GM23338 (cell line): ENCODE data around the gene LHX5. TPM values are rescaled to one million over a fixed set of nuclear protein-coding genes. Genes with fewer than 3 reads are reported as not detected.
A peak's percentile ranks its signal among the peaks of the same experiment; 100 is the strongest.

Experiments used
- ATAC-seq: fragments of 200-7000 bp; cut with Tn5 transposase; 3 replicates; pipeline ENCODE4 v1.9.1; 2020
- DNase-seq: peaks from one replicate; pipeline ENCODE4 v3.0.0-alpha.2; 2015; ENCODE audit warnings: low spot score
- H2AFZ ChIP-seq: fragments of 200-600 bp; sonication (generic); 2 replicates; pipeline ENCODE4 v1.8.0; 2016; ENCODE audit warnings: antibody characterized with exemption, mild to moderate bottlenecking, moderate library complexity
- H3F3A ChIP-seq: fragments of 200-600 bp; sonication (generic); replicated peaks from 2 replicates; pipeline ENCODE4 v1.8.0; 2017; ENCODE audit warnings: antibody characterized with exemption, mixed run types, low read depth
- H3K27ac ChIP-seq: fragments of 200-600 bp; sonication (generic); 2 replicates; pipeline ENCODE4 v1.6.1; 2016; ENCODE audit warnings: low read depth
- H3K27me3 ChIP-seq: fragments of 200-600 bp; sonication (generic); 2 replicates; pipeline ENCODE4 v1.8.0; 2016; ENCODE audit warnings: mild to moderate bottlenecking, mixed run types, moderate library complexity; ENCODE audit not compliant: insufficient read depth
- H3K36me3 ChIP-seq: fragments of 200-600 bp; sonication (generic); 2 replicates; pipeline ENCODE4 v1.8.0; 2016; ENCODE audit warnings: mild to moderate bottlenecking; ENCODE audit not compliant: insufficient read depth
- H3K4me1 ChIP-seq: fragments of 200-600 bp; sonication (generic); 2 replicates; pipeline ENCODE4 v1.8.0; 2016; ENCODE audit warnings: mild to moderate bottlenecking, moderate library complexity; ENCODE audit not compliant: insufficient read depth
- H3K4me2 ChIP-seq: fragments of 200-600 bp; sonication (generic); 2 replicates; pipeline ENCODE4 v1.7.1; 2017; ENCODE audit warnings: mixed run types
- H3K4me3 ChIP-seq: fragments of 200-600 bp; sonication (generic); 2 replicates; pipeline ENCODE4 v1.6.1; 2016; ENCODE audit warnings: mixed run types
- H3K79me2 ChIP-seq: fragments of 200-600 bp; sonication (generic); replicated peaks from 2 replicates; pipeline ENCODE4 v1.8.0; 2017; ENCODE audit warnings: mild to moderate bottlenecking; ENCODE audit not compliant: insufficient read depth
- H3K9me2 ChIP-seq: fragments of 200-600 bp; sonication (generic); 2 replicates; pipeline ENCODE4 v1.8.0; 2017; ENCODE audit not compliant: insufficient read depth
- H4K20me1 ChIP-seq: fragments of 200-600 bp; sonication (generic); replicated peaks from 2 replicates; pipeline ENCODE4 v1.8.0; 2017; ENCODE audit warnings: mild to moderate bottlenecking; ENCODE audit not compliant: insufficient read depth
- H3K27ac Mint-ChIP-seq: 2 replicates; pipeline ENCODE4 v1.8.0; 2020; ENCODE audit warnings: inconsistent platforms, mild to moderate bottlenecking, moderate library complexity, mixed read lengths
- H3K27me3 Mint-ChIP-seq: 3 replicates; pipeline ENCODE4 v1.8.0; 2022; ENCODE audit warnings: low read depth, mild to moderate bottlenecking, moderate library complexity, mixed read lengths, inconsistent platforms; ENCODE audit not compliant: insufficient read depth, poor library complexity
- H3K36me3 Mint-ChIP-seq: 3 replicates; pipeline ENCODE4 v1.8.0; 2021; ENCODE audit warnings: low read depth, mild to moderate bottlenecking, inconsistent platforms, moderate library complexity, mixed read lengths
- H3K4me1 Mint-ChIP-seq: 3 replicates; pipeline ENCODE4 v1.8.0; 2020; ENCODE audit warnings: mild to moderate bottlenecking, inconsistent platforms, mixed read lengths
- H3K4me3 Mint-ChIP-seq: 3 replicates; pipeline ENCODE4 v1.8.0; 2021; ENCODE audit warnings: moderate library complexity, mild to moderate bottlenecking, inconsistent platforms, mixed read lengths
- H3K9me3 Mint-ChIP-seq: 3 replicates; pipeline ENCODE4 v1.8.0; 2020; ENCODE audit warnings: moderate library complexity, mild to moderate bottlenecking, inconsistent platforms, mixed read lengths
- EZH2 ChIP-seq: fragments of 200-600 bp; sonication (generic); IDR thresholded peaks from one replicate; pipeline ENCODE4 v1.8.0; 2017; ENCODE audit warnings: antibody characterized with exemption, mild to moderate bottlenecking, low read depth; ENCODE audit not compliant: unreplicated experiment
- EZH2phosphoT487 ChIP-seq: fragments of 200-600 bp; sonication (generic); IDR thresholded peaks from one replicate; pipeline ENCODE4 v1.8.1; 2018; ENCODE audit warnings: antibody characterized with exemption; ENCODE audit not compliant: unreplicated experiment
- JUNB ChIP-seq: IDR thresholded peaks from one replicate; pipeline ENCODE4 v1.6.1; 2016; ENCODE audit warnings: antibody characterized with exemption; ENCODE audit not compliant: unreplicated experiment
- STAT1 ChIP-seq: IDR thresholded peaks from one replicate; pipeline ENCODE4 v1.6.1; 2016; ENCODE audit warnings: antibody characterized with exemption; ENCODE audit not compliant: unreplicated experiment
- polyA plus RNA-seq: library from polyadenylated mRNA; unstranded; fragments of >200 nt; fragmentation: Nextera tagmentation; extraction: Ambion mirVana; gene quantifications from 2 replicates; pipeline ENCODE4 v1.2.1, GENCODE V29; 2016
- total RNA-seq: library from RNA; depleted of rRNA; stranded (reverse); fragments of >200 nt; shearing (Covaris generic); gene quantifications from 2 replicates; pipeline ENCODE4 v1.2.3, GENCODE V29; 2014
- TF ChIP-seq, protein P1 (sequence below): fragments of 250-450 bp; sonication (Bioruptor Pico); IDR thresholded peaks from 2 replicates; pipeline ENCODE4 v1.5.0; 2020; ENCODE audit warnings: mild to moderate bottlenecking, moderate library complexity

The LHX5 gene
- total and polyA plus RNA-seq, 2 experiments from 2014 or later = 0.18 TPM; not detected in 1

DNA sequence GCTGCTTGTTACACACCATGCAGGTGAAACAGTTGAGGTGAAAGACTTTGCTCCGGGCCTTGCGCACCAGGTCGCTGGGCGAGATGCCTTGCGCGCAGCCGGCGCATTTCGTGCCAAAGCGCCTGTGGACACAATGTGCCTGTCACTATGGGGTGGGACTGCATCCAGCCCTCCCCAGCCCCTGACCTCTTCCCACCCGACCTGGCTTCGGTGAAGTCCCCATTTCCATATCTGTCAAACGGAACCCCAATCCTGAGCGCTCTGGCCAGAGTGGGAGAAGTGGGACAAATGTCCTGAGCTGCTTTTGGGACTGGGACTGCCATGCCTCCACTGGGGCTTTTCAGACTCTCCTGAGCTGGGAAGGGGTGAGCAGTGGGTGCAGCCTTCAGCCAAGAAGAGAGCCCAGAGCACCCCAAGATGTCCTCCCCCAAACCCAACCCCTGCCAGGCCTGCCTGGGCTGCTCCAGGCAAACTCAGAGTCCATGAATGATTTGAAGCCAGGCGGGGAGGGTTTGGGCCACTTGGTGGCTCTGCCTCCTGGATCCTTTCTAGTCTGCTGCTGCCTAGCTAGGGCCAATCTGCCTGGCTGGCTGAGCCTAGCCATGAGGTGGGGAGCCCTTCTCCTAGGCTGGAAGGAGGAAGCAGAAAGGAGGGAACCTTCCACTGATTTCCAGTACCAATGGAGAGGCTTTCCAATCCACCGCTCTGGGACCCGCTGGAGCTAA, 2.3 kb downstream of the LHX5 start:
- Histone ChIP-seq H3K27me3 (peaks cover 100% of the 10 kb centered on the region), H3K4me3 (peak overlapping the region; percentile 58; the same call in 1 of the 2 replicates), H3F3A (peaks cover 39% of the 10 kb centered on the region), H3K4me1 (peaks cover 59% of the 10 kb centered on the region), H2AFZ (no peak overlapping the region), H4K20me1 (peaks cover 12% of the 10 kb centered on the region; the same call in 1 of the 2 replicates), H3K4me2 (peak overlapping the region; percentile 85; the same call in 1 of the 2 replicates), H3K27ac (no peak overlapping the region), H3K79me2 (no peaks in the 10 kb centered on the region), H3K9me2 (no peaks in the 10 kb centered on the region), H3K36me3 (no peaks in the 10 kb centered on the region; the same call in 1 of the 2 replicates)
- Mint-ChIP-seq H3K27ac (no peak overlapping the region), H3K4me3 (no peak overlapping the region), H3K36me3 (no peaks in the 10 kb centered on the region; the same call in 2 of the 3 replicates), H3K9me3 (peaks cover 3% of the 10 kb centered on the region; the same call in 1 of the 3 replicates), H3K4me1 (peaks cover 53% of the 10 kb centered on the region), H3K27me3 (peaks cover 98% of the 10 kb centered on the region)
- DNase-seq (no peak), ATAC-seq (no peak)
- TF ChIP-seq, protein P1, sequence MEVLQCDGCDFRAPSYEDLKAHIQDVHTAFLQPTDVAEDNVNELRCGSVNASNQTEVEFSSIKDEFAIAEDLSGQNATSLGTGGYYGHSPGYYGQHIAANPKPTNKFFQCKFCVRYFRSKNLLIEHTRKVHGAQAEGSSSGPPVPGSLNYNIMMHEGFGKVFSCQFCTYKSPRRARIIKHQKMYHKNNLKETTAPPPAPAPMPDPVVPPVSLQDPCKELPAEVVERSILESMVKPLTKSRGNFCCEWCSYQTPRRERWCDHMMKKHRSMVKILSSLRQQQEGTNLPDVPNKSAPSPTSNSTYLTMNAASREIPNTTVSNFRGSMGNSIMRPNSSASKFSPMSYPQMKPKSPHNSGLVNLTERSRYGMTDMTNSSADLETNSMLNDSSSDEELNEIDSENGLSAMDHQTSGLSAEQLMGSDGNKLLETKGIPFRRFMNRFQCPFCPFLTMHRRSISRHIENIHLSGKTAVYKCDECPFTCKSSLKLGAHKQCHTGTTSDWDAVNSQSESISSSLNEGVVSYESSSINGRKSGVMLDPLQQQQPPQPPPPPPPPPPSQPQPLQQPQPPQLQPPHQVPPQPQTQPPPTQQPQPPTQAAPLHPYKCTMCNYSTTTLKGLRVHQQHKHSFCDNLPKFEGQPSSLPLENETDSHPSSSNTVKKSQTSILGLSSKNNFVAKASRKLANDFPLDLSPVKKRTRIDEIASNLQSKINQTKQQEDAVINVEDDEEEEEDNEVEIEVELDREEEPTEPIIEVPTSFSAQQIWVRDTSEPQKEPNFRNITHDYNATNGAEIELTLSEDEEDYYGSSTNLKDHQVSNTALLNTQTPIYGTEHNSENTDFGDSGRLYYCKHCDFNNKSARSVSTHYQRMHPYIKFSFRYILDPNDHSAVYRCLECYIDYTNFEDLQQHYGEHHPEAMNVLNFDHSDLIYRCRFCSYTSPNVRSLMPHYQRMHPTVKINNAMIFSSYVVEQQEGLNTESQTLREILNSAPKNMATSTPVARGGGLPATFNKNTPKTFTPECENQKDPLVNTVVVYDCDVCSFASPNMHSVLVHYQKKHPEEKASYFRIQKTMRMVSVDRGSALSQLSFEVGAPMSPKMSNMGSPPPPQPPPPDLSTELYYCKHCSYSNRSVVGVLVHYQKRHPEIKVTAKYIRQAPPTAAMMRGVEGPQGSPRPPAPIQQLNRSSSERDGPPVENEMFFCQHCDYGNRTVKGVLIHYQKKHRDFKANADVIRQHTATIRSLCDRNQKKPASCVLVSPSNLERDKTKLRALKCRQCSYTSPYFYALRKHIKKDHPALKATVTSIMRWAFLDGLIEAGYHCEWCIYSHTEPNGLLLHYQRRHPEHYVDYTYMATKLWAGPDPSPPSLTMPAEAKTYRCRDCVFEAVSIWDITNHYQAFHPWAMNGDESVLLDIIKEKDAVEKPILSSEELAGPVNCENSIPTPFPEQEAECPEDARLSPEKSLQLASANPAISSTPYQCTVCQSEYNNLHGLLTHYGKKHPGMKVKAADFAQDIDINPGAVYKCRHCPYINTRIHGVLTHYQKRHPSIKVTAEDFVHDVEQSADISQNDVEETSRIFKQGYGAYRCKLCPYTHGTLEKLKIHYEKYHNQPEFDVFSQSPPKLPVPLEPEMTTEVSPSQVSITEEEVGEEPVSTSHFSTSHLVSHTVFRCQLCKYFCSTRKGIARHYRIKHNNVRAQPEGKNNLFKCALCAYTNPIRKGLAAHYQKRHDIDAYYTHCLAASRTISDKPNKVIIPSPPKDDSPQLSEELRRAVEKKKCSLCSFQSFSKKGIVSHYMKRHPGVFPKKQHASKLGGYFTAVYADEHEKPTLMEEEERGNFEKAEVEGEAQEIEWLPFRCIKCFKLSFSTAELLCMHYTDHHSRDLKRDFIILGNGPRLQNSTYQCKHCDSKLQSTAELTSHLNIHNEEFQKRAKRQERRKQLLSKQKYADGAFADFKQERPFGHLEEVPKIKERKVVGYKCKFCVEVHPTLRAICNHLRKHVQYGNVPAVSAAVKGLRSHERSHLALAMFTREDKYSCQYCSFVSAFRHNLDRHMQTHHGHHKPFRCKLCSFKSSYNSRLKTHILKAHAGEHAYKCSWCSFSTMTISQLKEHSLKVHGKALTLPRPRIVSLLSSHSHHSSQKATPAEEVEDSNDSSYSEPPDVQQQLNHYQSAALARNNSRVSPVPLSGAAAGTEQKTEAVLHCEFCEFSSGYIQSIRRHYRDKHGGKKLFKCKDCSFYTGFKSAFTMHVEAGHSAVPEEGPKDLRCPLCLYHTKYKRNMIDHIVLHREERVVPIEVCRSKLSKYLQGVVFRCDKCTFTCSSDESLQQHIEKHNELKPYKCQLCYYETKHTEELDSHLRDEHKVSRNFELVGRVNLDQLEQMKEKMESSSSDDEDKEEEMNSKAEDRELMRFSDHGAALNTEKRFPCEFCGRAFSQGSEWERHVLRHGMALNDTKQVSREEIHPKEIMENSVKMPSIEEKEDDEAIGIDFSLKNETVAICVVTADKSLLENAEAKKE (CRISPR knock-in tag) = no peak
- peak; percentile 60 for TF ChIP-seq EZH2
- no peak for TF ChIP-seq JUNB
- peak; percentile 26 for TF ChIP-seq EZH2phosphoT487
- no peak for TF ChIP-seq STAT1
